Retinal pigment epithelial cell (primary cell): ENCODE results near the gene RAB29.
A peak's percentile ranks its signal among the peaks of the same experiment; 100 is the strongest.
"Not testable (repeated sequence)": the region's sequence is repeated elsewhere in the genome, so short reads cannot be mapped to it uniquely, and the experiment has no call there.

Experiments used
- DNase-seq: peaks from one replicate; pipeline ENCODE4 v3.0.0-alpha.2; 2010; ENCODE audit warnings: low read depth
- H3K4me3 ChIP-seq: 2 replicates; pipeline ENCODE4 v1.5.1; 2011; ENCODE audit warnings: mild to moderate bottlenecking, low read length, control low read depth, moderate library complexity
- CTCF ChIP-seq: conservative IDR thresholded peaks from 2 replicates; pipeline ENCODE4 v1.5.1; 2011; ENCODE audit warnings: low read depth, low read length, control low read depth, inconsistent platforms

RAB29 gene

GRCh38 chr1:205775015-205775716 lies at the start of gene RAB29:
RAB29 (minus strand) TSS chr1:205775482; CDS start chr1:205774956, 526 bp downstream.
- H3K4me3 ChIP-seq = peak within 1 kb of the TSS; percentile 91
- no peak for TF ChIP-seq CTCF
- DNase-seq = no peak

GRCh38 chr1:205824180-205824579 lies 48.9 kb upstream of the RAB29 start:
- DNase-seq = no peak
- no peak for TF ChIP-seq CTCF
- H3K4me3 ChIP-seq = no peak overlapping the region

GRCh38 chr1:205823260-205823659 lies 48.0 kb upstream of the RAB29 start:
- not testable (repeated sequence) for DNase-seq, H3K4me3 ChIP-seq

- no peak for TF ChIP-seq CTCF
- DNase-seq = no peak
- no peak overlapping the region for H3K4me3 ChIP-seq
These were observed 47.1 kb upstream of the RAB29 start for GRCh38 chr1:205822397-205822796.

- TF ChIP-seq CTCF = no peak
- DNase-seq = no peak
- H3K4me3 ChIP-seq = no peak overlapping the region
These were observed 42.7 kb upstream of the RAB29 start for GRCh38 chr1:205817988-205818387.

- TF ChIP-seq CTCF = no peak
- no peak for DNase-seq
- no peak overlapping the region for H3K4me3 ChIP-seq
These were observed 42.1 kb upstream of the RAB29 start for GRCh38 chr1:205817364-205817763.

- H3K4me3 ChIP-seq = peak overlapping the region; percentile 75
- TF ChIP-seq CTCF = no peak
- no peak for DNase-seq
These were observed 38.4 kb upstream of the RAB29 start for GRCh38 chr1:205813755-205814058.
